Measurements from ENCODE around the gene MAN2B1.
"Not testable (repeated sequence)": the region's sequence is repeated elsewhere in the genome, so short reads cannot be mapped to it uniquely, and the experiment has no call there.

Gene MAN2B1

DNA sequence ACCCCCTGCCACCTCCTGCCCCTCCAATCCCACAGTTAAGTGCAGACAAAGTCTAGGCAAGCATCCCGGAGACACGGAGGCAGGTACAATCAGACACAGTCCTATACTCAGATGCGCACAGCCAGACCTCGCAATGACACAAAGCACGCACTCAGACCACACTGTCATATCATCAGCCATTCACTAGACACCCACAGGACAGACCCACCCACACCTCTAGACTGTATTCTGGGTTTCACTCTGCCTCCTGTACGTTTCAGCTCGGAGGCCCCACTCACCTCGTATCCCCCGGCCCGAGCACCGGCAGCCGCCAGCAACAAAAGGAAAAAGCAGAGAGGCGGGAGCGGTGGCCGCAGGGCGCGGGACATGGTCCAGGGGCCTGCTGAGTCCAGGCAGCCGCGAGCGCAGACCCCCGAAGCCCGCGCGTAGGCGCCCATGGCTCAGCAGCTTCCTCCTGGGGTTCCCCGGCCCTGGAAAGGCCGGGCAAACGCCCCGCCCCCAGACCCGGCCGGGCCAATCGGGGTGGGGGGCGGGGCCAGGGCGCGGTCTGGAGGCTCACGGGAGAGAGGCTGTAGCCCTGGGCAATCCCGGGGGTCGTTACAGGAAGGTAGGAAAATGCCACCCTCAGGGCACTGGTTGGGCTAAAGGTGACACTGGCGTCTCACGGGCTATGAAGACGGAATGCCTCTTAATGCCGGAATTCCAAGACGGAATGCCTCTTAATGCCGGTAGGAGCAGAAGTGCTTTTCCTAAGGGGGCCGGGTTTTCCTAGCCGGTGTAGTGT, at the start of gene MAN2B1, which contains the start of gene WDR83:
TSS of gene MAN2B1 (minus strand) at position 478 of the 784 bp plus-strand sequence. CDS start at position 437, 41 bp downstream.
TSS of gene WDR83 (plus strand) at position 543 of the 784 bp plus-strand sequence. CDS start 2,984 bp downstream, outside the sequence.
- peak; percentile 92 for DNase-seq

DNA sequence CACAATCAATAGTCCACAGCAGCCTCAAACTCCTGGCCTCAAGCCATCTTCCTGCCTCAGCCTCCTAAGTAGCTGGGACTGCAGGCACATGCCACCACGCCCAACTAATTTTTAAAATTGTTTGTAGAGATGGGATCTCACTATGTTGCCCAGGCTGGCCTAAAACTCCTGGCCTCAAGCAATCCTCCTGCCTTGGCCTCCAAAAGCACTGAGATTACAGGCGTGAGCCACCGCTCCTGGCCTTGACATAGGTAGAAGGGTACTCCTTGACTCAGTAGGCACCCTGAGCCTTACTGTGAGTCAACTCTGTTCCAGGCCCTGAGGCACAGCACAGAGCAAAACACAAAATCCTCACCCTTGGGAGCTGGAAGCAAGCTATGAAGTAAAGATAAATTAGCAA, 49.4 kb upstream of the MAN2B1 start:
- DNase-seq = no peak

DNA sequence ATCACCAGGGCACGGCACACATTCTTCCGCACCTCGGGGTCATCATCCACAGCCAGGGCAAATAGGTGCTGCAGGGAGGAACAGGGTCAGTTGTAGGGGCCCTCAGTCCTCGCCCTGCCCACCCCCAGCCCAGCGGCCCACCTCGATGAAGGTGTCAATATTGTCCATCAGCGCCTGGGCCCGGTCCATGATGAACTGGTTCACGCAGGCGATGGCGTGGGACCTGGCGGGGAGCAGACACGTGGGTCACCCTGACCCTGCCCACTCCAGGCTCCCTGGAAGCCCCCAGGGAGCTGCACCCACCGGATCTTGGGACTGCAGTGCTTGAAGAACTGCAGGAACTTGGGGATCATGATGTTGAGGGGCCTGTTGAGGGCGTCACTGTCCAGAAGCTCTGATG, 48.6 kb upstream of the MAN2B1 start:
- no peak for DNase-seq

DNA sequence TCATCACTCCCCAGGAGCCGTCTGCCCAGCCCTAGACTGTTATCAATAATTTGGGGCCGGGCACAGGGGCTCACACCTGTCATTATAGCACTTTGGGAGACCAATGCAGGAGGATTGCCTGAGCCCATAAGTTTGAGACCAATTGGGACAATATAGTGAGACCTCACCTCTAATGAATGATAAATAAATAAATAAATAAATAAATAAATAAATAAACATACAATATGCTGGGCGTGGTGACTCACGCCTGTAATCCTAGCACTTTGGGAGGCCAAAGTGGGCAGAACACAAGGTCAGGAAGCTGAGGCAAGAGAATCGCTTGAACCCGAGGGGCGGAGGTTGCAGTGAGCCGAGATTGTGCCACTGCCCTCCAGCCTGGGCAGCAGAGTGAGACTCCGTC, 46.8 kb upstream of the MAN2B1 start:
- not testable (repeated sequence) for DNase-seq

DNA sequence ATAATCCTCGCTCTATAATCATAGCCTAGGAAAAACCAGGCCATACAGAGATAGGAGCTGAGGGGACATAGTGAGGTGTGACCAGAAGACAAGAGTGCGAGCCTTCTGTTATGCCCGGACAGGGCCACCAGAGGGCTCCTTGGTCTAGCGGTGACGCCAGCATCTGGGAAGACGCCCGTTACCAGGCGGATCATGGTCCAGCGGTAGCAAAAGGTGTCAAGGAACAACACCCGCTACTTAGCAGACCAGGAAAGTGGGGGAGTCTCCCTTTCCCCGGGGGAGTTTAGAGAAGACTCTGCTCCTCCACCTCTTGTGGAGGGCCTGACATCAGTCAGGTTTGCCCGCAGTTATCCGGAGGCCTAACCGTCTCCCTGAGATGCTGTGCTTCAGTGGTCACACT, 45.5 kb upstream of the MAN2B1 start:
- DNase-seq = not testable (repeated sequence)

DNA sequence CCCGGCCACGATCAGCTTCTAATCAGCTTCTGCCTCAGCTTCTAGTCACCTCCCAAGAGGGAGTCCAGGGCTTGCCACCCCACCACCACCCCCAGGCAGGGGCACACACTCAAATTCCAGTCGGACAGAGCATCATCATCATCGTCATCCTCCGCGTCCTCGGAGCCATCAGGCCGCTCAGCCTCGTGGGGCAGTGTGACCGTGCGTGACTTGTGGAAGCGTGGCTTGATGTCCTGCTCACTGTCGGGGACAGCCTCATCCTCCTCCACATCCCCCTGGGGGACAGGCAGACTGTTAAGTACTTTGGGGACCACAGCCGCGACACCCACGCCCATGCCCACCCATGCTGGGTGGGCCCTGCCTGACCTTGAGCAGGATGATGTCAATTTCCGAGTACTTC, 44.6 kb upstream of the MAN2B1 start:
- no peak for DNase-seq

DNA sequence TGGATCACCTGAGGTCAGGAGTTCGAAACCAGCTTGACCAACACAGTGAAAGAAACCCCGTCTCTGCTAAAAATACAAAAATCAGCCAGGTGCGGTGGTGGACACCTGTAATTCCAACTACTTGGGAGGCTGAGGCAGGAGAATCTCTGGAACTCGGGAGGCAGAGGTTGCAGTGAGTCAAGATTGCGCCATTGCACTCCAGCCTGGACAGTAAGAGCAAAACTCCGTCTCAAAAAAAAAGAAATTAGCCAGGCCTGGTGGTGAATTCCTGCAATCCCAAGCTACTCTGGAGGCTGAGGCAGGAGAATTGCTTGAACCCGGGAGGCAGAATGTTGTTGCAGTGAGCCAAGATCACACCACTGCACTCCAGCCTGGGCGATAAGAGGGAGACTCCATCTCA, 42.1 kb upstream of the MAN2B1 start:
- no peak for DNase-seq

DNA sequence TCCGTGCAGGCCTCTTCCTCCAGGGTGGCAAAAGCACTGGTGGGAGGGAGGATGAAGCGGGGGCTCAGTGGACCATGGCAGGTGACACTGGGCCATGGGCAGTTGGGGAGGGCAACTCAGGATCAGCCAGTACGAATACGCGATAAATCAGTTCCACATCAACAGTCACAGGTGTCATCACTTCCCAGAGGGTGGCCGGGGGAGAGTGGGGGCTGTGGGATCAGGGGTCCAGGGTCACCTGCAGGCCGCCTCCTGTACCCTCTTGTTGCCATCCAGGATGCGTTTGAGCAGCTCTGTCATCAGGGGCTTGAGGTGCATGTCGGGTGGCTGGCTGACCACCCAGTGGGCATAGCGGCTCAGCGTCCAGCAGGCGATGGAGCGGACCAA, 39.8 kb upstream of the MAN2B1 start:
- DNase-seq = no peak

DNA sequence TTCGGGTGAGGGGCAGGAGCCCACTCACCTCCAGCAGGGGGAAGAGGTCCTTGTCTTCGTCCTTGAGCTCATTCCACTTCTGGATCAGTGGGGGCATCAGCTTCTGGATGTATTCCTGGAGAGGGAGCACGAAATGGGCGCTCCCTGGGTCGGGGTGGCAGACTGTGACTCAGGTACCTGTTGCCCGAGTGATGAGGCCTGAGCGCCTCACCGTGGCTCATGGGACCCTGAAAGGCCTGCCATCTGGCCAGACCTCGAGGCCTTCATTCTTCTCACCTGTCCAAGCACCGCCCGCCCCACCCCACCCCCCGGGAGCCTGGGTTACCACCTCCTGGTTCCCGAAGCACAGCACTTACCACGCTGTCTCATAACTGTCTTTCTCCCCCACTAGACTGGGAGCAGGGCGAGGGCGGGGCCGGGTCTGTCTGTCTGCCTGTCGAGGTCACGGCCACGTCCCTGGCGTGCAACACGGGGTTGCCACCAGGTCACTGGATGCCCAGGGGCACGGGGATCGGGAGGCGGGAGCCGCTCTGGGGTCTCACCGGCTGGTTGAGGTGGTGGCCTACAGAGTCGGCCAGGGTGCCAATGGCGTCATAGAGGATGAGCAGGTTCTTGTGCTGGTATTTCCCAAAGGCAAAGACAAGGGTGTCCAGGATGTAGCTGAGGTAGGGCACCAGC, 39.3 kb upstream of the MAN2B1 start:
- no peak for DNase-seq

DNA sequence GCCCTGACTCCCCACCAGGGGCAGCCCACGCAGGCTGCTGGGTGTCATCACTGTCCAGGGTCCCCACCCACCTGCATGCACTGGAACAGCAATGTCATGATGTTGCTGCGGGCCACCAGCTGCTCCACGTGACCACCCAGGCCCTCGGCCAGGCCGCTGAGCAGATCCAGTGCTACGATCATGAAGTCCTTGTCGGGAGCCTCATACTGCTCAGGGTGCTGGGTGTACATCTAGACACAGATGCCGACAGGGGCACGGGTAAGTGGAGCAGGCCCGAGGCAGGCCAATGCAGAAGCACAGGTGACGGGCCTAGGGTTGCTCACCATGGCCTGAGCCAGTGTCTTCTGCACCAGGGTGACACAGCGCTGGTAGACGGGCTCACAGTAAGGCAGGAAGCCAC, 38.6 kb upstream of the MAN2B1 start:
- no peak for DNase-seq

DNA sequence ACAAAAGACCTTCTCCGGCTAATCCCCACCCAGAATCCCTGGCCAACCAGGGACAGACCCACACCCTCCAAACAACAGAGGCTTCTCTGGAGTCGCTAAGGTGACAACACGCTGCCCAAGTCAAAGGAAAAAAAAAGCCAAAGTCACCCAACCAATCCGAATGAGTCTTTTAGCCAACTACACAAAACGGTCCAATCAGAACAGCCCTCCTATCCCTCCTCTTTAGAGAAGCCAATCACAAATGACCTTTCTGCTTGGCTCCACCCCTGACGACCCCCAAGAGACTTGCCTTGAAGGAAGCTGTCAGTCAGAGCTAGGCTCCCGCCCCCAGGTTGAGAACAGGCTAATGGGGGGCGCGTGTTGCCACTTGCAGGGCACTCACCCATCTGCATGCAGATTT, 36.5 kb upstream of the MAN2B1 start:
- DNase-seq = peak; percentile 9

DNA sequence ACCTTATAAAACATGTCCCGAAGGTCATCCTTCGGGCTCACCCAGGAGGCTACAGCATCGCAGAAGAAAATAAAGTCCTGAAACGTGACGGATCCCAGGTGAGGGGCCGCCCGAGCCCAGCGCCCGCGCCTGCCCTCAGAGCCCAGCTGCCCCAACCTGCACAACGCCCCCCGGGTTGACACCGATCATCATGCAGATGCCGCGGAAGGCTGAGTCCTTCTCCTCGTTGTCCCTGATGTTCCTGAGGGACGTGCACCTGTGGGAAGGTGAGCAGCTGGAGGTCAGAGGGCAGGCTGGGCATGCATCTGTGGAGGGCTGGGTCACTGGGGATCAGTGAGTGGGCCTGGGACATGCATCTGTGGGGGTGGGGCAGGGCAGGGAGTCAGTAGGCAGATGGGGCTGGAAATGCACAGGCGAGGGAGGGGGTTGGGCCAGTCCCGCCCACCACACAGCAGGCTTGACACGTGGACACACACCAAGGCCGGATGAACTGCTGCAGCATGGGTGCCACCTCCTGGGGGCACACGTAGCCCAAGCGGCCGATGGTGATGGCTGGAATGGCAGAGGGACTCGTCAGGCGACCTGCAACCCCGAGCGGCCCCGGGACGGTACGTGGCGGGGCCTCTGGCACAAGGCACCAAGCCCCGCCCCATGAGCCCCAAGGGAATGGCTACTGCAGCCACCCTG, 35.2 kb upstream of the MAN2B1 start:
- DNase-seq = no peak

DNA sequence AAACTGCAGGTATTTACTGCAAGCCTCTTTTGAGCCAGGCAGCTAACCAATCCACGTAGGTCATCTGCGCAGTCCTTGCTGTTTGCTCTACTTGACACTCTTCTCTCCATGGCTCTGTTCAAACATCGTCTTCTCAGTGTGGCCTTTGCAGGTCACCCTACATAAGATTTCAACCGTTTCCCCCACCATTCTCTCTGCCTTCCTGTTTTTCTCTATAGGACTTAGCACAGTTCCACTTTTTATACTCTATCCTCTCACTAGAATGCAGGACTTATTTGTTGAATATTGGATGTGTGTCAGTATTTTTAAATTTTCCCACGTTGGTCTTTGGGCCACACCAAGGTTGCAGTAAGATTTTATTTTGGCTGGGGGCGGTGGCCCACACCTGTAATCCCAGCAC, 31.6 kb upstream of the MAN2B1 start:
- no peak for DNase-seq

DNA sequence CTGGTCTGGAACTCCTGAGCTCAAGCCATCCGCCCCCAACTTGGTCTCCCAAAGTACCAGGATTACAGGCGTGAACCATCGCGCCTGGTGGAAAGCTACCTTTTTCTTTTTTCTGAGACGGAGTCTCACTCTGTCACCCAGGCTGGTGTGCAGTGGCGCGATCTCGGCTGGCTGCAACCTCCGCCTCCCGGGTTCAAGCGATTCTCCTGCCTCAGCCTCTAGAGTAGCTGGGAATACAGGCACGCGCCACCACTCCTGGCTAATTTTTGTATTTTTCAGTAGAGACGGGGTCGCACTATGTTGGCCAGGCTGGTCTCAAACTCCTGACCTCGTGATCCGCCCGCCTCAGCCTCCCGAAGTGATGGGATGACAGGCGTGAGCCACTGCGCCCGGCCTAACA, 30.9 kb upstream of the MAN2B1 start:
- not testable (repeated sequence) for DNase-seq

DNA sequence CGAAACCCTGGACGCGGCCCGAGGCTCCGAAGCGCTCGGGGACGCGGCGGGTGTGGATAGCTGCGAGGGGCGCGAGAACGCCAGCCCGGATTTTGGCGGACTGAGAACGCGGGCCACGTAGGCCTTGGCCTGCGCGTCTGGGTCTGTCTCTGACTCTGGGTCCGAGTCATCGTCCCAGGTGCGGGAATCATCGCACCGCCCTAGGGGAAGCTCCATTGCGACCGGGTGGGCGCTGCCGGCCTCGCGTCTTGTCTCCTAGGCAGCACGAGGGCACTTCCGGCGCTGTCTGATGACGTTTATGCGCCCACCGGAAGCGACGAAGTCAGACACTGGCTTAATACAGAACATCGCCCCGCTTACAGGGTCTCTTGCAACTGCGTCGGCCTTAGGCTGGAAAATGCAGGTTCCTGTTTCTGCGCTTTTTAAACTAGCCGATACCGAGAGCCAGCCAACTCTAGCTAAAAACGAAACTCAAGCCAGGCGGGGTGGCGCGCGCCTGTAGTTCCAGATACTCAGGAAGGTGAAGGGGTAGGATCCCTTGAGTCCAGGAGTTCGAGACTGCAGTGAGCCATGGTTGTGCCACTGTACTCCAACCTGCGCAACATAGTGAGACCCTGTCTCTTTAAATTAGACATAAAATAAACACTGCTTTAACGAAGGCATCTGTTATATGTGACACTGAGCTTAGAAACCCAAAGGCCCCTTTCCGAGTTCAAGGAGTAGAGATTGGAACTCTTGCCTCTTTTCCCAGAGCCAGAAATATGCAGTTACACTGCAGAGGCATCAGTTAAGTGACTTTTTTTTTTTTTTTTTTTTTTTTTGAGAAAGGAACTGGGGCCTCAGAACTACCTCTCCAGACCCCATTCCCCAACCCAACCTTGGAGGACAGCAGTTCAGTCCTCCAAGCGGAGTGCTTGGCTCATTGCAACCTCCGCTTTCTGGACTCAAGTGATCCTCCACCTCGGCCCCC, 30.1 kb upstream of the MAN2B1 start, which contains the start of gene FBXW9:
TSS of gene FBXW9 (minus strand) at position 266 of the 970 bp plus-strand sequence. CDS start at position 216, 50 bp downstream.
- DNase-seq = peak; percentile 98

DNA sequence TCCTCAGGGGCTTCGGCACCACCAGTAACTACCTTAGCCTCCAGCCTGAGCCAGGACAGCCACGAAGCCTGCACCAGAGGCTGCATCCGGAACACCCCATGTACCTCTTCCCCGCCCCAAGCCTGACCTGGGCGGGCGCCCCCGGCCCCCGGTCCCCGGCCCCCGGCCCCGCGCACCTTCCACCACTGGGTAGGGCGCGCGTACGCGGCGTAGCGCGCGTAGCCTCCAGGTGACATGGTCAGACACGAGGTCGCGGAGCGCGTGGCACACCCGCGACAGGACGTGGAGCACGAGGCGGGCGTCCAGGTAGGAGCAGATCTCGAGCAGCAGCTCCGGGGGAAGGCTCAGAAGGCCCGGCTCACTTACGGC, 29.4 kb upstream of the MAN2B1 start:
- DNase-seq = no peak

DNA sequence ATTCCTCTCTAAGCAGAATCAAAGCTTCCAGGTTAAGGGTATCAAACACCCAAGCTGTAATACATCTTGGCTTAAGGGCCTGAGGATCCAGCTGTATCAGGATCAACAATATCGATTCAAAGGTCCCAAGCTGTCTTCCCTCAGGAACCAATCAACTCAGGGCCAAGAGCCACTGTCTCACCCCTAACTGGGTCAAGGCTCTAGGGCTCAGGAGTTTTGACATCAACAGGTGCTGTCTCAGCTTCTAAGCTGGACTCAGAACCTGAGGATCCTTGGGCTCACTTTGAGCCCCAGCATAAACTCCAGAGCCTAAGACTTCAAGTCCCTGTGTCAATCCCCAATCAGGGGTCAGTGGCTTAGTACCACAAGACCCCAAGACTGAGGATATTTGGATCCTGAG, 29.0 kb upstream of the MAN2B1 start:
- no peak for DNase-seq

DNA sequence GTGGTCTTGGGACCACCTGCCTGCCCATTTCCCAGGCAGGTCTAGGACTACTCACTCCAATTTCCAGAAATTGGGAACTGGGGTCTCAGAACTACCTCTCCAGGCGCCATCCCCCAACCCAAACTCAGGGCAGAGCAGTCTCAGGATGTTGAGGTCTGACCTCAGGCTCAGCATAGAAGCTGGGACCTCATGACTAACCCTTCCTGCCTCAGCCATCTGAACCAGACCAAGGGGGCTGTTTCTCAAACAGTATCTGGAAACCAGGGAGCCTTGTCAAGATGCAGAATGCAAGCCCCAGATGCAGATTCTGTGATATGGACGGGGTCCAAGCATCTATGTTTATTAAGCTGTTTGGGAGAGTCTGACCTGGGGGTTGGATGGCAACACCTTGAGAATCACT, 28.6 kb upstream of the MAN2B1 start:
- DNase-seq = no peak

DNA sequence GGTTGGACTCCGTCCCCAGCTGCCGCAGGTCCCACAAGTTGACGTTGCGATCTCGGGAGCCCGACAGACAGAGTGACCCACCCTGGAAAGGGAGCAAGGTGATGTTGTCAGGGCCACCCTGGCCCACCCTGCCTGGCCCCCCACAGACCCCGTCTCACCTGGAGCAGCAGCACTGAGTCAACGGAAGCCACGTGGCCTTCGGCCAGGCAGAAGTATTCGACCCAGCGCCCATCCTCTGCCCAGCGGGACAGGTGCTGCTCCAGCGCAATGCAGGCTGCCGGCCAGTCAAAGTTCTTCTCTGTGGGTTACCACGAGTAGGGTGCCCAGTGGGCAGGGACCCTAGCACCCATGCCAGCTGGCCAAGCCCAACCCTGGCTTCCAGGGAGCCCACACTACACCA, 28.1 kb upstream of the MAN2B1 start:
- no peak for DNase-seq

DNA sequence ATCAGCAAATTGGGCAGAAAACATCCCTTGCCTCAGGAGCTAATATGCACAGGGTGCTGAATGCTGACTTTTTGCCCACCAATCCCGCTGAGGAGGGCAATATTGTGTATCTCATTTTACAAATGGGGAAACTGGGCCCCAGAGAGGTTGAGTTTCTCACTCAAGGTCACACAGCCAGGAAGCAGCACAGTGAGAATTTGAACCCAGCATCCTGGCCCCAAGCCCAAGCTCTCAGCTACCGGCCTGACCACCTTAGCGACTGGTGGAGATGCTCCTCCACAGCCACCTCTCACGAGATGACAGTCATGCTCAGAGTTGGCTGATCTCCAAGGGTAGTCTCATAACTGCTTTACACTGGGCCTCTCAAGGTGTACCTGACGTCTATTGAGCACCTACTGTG, 26.4 kb upstream of the MAN2B1 start:
- no peak for DNase-seq

DNA sequence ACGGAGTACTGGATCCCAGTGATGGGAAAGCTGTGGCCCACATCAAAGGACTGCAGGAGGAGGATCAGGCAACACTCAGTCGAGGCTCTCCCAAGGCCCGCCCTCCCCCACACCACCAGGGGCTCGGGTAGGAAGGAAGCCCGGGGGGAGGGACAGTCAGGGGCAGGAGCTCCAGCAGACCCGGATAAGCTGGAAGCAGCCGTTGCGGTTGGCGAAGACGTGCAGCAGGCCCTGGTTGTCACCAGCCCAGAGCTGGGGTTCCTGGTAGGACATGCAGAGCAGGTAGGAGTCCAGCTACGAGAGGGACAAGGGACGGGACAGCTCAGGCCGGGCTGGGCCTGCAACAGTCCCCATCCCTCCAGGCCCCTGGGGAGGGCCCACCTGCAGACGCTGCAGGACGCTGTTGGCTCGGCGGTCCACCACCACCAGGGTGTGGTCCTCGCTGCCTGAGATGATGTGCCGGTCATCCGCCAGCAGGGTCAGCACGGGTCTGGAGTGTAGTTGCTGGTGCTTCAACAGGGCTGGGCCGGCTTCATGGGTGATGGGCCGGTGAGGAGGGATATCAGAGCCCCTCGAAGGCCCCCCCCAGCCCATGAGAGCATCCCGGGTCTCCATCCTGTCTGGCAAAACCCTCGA, 23.2 kb upstream of the MAN2B1 start:
- no peak for DNase-seq

DNA sequence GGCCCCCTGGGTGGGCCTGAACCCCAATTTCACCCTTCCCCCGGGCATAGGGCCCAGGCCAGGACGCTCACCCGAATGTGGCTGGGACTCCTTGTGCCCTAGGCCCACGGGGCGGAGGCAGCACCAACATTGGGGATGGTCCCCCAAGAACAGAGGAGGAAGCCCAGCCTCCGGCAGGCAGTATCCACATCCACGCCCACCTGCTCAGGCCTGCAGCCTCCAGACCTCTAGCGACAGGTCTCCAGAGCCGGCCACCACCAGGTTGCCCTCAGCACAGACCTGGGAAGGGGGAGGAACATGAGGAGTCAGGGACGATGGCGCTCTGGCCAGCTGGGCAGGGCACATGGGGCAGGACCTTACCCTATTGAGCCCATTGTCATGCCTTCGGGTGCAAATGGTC, 22.5 kb upstream of the MAN2B1 start:
- no peak for DNase-seq
